Subcutaneous adipose tissue (tissue), 4 donors: ENCODE results near the gene IFT22. TPM values are rescaled to one million over a fixed set of nuclear protein-coding genes. Genes with fewer than 3 reads are reported as not detected.

Source experiments
- total RNA-seq, 4 donors: library from RNA; depleted of rRNA; stranded (reverse); fragments of >200 nt; gene quantifications; one replicate each; pipeline ENCODE4 v1.1.0, GENCODE V29; 2016
- TF ChIP-seq, protein P1 (sequence below): fragments of 450-650 bp; IDR thresholded peaks from one replicate; pipeline ENCODE4 v1.5.1; 2016; ENCODE audit warnings: low read depth, mild to moderate bottlenecking, control low read depth, antibody characterized with exemption, moderate library complexity

IFT22 gene
- 10 to 100 TPM; 10.4 to 17.8 (median 15.7) TPM for total RNA-seq

DNA sequence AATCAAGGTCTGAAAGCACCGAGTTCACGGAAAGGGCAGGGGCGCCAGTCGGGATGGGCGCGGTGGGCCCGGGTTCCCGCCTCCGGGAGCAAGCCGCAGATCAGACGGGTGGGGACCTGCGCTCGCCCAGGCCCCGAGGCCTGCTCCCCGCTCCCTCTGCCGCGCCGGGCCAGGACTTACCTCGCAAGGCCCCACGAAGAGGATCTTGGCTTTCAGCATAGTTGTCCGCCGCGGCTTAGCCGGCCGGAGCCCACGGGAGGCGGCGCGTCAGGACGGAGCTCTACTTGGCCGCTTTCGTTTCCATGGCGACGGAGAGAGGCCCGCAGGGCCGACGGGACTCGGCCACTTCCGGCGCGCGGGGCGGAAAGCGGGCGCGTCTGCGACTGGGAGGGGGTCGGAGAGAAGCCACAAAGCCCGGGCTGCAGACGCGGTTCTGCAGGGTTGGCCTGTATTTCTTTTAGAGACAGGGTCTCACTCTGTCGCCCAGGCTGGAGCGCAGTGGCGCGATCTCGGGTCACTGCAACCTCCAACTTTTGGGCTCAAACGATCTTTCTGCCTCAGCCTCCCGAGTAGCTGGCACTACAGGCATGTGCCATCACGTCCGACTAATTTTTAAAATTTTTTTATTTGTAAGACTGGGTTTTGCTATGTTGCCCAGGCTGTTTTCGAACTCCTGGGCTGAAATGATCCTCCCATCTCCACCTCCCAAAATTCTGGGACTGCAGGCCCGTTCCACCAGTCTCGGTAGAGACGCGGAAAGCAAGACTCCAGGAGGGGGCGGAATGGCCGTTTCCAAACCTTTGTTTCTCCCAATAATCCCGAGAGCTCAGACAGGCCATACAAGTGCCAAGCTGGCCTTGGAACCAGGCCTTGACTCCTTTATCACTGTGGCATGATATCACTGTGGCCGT lies at the start of gene IFT22:
Gene IFT22, minus strand, starts transcription at position 322 of the 911 bp plus-strand sequence. Its CDS starts 103 bp downstream, at position 219.
- TF ChIP-seq, protein P1, sequence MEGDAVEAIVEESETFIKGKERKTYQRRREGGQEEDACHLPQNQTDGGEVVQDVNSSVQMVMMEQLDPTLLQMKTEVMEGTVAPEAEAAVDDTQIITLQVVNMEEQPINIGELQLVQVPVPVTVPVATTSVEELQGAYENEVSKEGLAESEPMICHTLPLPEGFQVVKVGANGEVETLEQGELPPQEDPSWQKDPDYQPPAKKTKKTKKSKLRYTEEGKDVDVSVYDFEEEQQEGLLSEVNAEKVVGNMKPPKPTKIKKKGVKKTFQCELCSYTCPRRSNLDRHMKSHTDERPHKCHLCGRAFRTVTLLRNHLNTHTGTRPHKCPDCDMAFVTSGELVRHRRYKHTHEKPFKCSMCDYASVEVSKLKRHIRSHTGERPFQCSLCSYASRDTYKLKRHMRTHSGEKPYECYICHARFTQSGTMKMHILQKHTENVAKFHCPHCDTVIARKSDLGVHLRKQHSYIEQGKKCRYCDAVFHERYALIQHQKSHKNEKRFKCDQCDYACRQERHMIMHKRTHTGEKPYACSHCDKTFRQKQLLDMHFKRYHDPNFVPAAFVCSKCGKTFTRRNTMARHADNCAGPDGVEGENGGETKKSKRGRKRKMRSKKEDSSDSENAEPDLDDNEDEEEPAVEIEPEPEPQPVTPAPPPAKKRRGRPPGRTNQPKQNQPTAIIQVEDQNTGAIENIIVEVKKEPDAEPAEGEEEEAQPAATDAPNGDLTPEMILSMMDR: no peak

DNA sequence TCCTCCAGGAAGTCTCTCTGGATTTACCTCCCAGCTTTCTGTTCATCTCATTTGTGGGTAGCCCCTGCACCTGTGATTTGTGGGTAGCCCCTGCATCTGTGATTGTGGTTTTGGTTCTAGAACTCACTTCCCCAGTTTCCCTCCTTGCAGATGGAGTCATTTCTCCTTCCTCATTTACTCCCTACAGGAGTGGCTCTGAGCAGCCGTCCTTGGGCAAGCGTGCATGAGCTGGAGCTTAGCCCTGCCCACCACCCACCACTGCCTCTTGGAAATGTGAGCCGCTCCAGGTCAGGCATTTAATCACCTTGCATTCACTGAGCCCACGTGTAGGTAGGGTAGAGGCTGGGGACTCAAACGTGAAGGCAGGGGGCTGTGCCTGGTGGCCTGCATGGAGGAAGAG lies 49.2 kb upstream of the IFT22 start:
- TF ChIP-seq, protein P1: no peak

DNA sequence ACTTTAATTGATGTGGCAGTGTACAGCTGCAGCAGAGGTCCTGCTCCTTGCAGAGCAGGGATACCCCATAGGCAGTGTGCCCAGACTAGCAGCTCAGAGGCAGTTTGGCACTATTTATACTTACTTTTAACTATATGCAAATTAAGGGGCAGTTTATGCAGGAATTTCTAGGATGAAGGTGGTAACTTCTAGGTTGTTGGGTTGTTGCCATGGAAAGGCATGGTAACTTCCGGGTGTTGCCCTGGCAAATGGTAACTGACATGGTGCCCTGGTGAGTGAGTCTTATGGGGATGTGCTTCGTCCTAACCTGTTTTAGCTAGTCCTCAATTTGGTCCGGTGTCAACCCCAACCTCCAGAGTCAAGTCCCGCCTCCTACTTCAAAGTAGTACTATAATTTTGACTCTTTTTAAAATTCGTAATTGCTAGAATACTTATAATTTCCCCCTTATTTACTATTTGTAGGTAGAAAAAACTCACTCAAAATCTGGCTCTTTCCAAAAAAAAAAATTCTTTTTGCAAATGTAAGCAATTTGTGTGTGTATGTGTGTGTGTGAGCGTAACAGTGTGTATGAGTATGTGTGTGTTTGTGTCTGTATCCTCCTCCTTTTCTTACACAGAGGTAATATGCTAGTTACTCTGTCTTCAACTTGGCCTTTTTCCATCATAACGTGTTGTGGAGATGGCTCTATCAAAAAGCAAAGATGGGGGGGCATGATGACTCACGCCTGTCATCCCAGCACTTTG lies 47.0 kb upstream of the IFT22 start:
- TF ChIP-seq, protein P1: no peak

DNA sequence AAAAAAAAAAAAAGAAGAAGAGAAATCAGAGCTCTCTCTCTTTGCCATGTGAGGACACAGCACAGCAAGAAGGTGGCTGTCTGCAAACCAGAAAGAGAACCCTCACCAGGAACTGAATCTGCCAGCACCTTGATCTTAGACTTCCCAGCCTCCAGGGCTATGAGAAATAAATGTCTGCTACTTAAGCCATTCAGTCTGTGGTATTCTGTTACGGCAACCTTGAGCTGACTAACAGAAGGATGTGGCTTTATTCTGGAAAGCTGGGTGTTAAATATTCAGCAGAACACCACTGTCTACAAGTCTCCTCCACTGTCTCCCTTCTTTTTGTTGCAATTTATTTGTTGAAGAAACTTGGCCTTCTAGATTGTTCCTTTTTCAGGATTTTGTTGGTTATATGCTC lies 46.1 kb upstream of the IFT22 start:
- TF ChIP-seq, protein P1: no peak

DNA sequence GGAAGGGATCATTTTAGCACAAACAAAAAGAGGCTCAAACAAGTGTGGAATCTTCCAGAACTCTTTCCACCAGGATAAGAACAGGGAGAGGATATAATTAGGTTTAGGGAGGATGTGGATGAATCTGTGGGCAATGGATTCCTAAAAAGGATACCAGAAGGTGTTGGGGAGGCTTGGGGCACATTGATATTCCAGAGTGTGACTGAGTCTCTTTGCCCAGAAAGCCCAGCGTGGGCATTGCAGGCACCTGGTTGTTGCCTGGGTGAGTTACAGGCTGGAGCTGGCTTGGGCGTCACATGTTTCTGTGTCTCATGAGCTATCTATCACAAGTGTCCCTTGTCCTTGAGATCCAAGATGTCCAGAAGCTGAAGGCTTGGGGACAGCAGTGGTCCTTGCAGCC lies 44.3 kb upstream of the IFT22 start:
- TF ChIP-seq, protein P1: no peak

DNA sequence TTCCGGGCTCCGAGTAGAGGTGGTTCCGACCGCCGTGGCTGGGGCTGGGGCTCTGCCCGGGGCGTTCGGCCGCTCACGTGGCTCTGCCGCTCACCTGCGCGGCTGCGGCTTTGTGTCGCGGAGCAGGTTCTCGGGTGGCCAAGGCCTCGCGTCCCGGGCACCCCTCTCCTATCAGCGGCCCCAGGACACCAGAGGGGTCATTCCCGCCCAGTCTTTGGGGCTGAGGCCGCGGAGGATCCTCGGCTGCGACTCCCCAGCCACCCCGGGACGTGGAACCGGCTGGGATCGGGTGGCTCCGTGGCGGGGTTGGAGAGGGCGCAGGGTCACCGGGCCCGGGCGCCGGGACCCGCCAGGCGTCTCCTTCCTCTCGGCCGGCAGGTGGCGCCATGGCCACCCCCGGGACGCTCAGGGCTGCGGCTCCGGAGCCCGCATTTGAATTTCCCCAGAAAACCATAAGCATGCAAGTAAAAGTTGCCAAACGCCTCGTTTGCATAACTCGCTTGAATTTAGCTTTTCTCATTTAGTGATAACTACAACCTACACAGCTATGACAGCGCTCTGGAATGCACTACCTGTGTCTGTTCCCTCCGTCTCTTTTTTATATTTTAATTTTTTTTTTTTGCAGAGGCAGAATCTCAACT lies 42.2 kb upstream of the IFT22 start:
- TF ChIP-seq, protein P1: no peak
